GM19099 (cell line): ENCODE results near the gene RBM4B.

ENCODE experiments used
- POLR2A ChIP-seq: IDR thresholded peaks from 3 replicates; pipeline ENCODE4 v1.6.1; 2011; ENCODE audit warnings: low read depth; ENCODE audit not compliant: insufficient read length; ENCODE audit errors: extremely low read depth

The RBM4B gene

GRCh38 chr11:66619080-66619554 is 58.6 kb downstream of the RBM4B start:
- TF ChIP-seq POLR2A, result no peak

GRCh38 chr11:66617155-66617834 is 60.4 kb downstream of the RBM4B start:
- no peak for TF ChIP-seq POLR2A

GRCh38 chr11:66616379-66617154 is 61.1 kb downstream of the RBM4B start, which contains the start of gene RBM14:
TSS of gene RBM14 (plus strand) at chr11:66616630. CDS start at chr11:66616721, 91 bp downstream.
- TF ChIP-seq POLR2A, result peak; percentile 98
